Fibroblast of pulmonary artery (primary cell): Measurements from ENCODE around the gene VWA5A.

ENCODE experiments used
- DNase-seq: peaks from one replicate; pipeline ENCODE4 v3.0.0-alpha.2; 2010; ENCODE audit warnings: low read depth
- H3K4me3 ChIP-seq: replicated peaks from 2 replicates; pipeline ENCODE4 v1.5.1; 2011; ENCODE audit warnings: low read depth, mild to moderate bottlenecking, control low read depth, low read length, moderate library complexity
- CTCF ChIP-seq: IDR thresholded peaks from 2 replicates; pipeline ENCODE4 v1.5.1; 2011; ENCODE audit warnings: mild to moderate bottlenecking, control low read depth, low read length, inconsistent platforms; ENCODE audit errors: missing control alignments

VWA5A gene

GRCh38 chr11:124080327-124081001, 34.8 kb upstream of the VWA5A start:
- no peak for TF ChIP-seq CTCF
- H3K4me3 ChIP-seq: no peak overlapping the region
- no peak for DNase-seq

- no peak for DNase-seq
- no peak overlapping the region for H3K4me3 ChIP-seq
- no peak for TF ChIP-seq CTCF
Observed at GRCh38 chr11:124081483-124081882, 33.8 kb upstream of the VWA5A start.

GRCh38 chr11:124082371-124082770, 32.9 kb upstream of the VWA5A start:
- DNase-seq: no peak
- no peak overlapping the region for H3K4me3 ChIP-seq
- TF ChIP-seq CTCF: no peak

GRCh38 chr11:124085583-124085982, 29.7 kb upstream of the VWA5A start:
- DNase-seq: no peak
- TF ChIP-seq CTCF: no peak
- H3K4me3 ChIP-seq: no peak overlapping the region

GRCh38 chr11:124085997-124086846, 29.0 kb upstream of the VWA5A start:
- H3K4me3 ChIP-seq: no peak overlapping the region
- TF ChIP-seq CTCF: no peak
- DNase-seq: no peak

- no peak for DNase-seq
- TF ChIP-seq CTCF: no peak
- no peak overlapping the region for H3K4me3 ChIP-seq
Observed at GRCh38 chr11:124090996-124091395, 24.3 kb upstream of the VWA5A start.

DNA sequence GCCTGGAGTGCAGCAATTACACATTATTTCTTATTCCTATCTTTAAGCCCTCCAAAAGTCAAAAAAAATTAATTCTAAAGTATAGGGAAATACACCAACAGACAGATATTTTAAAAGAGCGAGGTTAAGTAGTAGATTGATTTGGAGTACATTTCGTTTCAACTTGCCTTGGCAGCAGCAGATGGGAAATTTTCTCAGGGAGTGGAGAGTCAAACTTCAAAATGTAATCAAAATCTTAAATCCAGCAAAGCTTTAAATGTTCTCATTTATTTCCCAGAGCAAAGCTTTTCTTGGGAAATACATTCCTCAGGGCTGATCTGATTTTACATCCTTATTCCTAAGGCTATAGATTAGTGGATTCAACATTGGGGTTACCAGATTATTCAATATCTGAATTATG, 21.9 kb upstream of the VWA5A start:
- TF ChIP-seq CTCF: no peak
- no peak for DNase-seq
- no peak overlapping the region for H3K4me3 ChIP-seq
